ENCODE data around the gene TRIP10. TPM values are rescaled to one million over a fixed set of nuclear protein-coding genes. Genes with fewer than 3 reads are reported as not detected.

TRIP10 gene
- total and polyA plus RNA-seq, 10 of the 15 experiments (the other 5 are each of a cell fraction or from before 2014, with no cell fraction given): 0.79 to 54.5 (median 32.5) TPM

DNA sequence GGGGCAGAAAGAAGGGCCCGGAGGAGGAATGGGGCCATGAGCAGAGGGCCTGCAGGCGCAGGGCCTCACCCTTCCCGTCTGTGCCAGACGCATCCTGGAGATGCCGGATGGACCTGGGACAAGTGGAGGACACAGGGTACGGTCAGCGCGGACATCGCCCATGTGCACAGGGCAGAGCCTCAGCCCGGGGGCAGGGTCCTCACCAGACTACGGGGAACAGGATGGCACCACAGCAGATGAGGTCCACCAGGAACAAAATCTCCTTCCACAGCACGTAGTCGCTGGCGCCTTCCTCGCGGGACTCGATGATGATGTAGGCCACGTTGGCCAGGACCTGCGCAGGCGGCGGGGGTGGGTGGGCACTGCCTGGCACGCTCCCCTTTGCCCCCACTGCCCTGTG is 7.7 kb upstream of the TRIP10 start:
- H3K9me3 ChIP-seq (replicated peaks; ENCODE audit: control insufficient read depth, insufficient read depth, low read length): no peaks in the 10 kb centered on the region
- 92% methylated on average over 22 of the region's 22 CpGs for WGBS (ENCODE audit: insufficient coverage, insufficient replicate concordance, low lambda C conversion rate, missing lambda C conversion rate)
- H4K20me1 ChIP-seq (ENCODE audit: control insufficient read depth, insufficient read depth): no peaks in the 10 kb centered on the region
- POLR2A ChIA-PET: no interaction called here
- H3K27me3 ChIP-seq (replicated peaks in 1 of 2; ENCODE audit: control insufficient read depth in 2 of 2, insufficient read depth in 2 of 2, low read length in 1 of 2): no peaks in the 10 kb centered on the region
- intact Hi-C loops (cut with micrococcal nuclease; ENCODE audit: unreplicated experiment): no loop called here
- in situ Hi-C loops (cut with MboI): no loop called here
- no peak overlapping the region for H2AFZ ChIP-seq (ENCODE audit: control insufficient read depth, low read depth, low read length)
- CTCF ChIA-PET: no interaction called here
- no peaks in the 10 kb centered on the region; a peak in 2 of 4 replicates for H3K36me3 ChIP-seq (ENCODE audit: control insufficient read depth in 2 of 2, insufficient read depth in 2 of 2, low read length in 1 of 2)
- FAIRE-seq: no peak
- H3K4me2 ChIP-seq (ENCODE audit: control insufficient read depth, insufficient read depth): no peak overlapping the region
- no peak overlapping the region for H3K4me3 ChIP-seq
- no TSS peak for BruUV-seq (replicated peaks)
- TF ChIP-seq CHD1 (IDR thresholded peaks at IDR 0.05; ENCODE audit: low read depth, low read length) (no peak), NBN (IDR thresholded peaks at IDR 0.05) (no peak), STAT1 (conservative IDR thresholded peaks at IDR 0.05) (no peak), NR2F1 (conservative IDR thresholded peaks at IDR 0.05) (no peak), POLR2AphosphoS5 (IDR thresholded peaks at IDR 0.05; ENCODE audit: low read length) (no peak), SMAD5 (IDR thresholded peaks at IDR 0.05; ENCODE audit: low read depth) (no peak), SIN3A (IDR thresholded peaks at IDR 0.05; ENCODE audit: low read depth, low read length) (no peak)
- TF ChIP-seq, protein P1, sequence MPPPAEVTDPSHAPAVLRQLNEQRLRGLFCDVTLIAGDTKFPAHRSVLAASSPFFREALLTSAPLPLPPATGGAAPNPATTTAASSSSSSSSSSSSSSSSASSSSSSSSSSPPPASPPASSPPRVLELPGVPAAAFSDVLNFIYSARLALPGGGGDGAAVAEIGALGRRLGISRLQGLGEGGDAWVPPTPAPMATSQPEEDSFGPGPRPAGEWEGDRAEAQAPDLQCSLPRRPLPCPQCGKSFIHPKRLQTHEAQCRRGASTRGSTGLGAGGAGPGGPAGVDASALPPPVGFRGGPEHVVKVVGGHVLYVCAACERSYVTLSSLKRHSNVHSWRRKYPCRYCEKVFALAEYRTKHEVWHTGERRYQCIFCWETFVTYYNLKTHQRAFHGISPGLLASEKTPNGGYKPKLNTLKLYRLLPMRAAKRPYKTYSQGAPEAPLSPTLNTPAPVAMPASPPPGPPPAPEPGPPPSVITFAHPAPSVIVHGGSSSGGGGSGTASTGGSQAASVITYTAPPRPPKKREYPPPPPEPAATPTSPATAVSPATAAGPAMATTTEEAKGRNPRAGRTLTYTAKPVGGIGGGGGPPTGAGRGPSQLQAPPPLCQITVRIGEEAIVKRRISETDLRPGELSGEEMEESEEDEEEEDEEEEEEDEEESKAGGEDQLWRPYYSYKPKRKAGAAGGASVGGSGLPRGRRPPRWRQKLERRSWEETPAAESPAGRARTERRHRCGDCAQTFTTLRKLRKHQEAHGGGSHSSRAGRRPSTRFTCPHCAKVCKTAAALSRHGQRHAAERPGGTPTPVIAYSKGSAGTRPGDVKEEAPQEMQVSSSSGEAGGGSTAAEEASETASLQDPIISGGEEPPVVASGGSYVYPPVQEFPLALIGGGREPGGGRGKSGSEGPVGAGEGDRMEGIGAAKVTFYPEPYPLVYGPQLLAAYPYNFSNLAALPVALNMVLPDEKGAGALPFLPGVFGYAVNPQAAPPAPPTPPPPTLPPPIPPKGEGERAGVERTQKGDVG (CRISPR knock-in tag; IDR thresholded peaks at IDR 0.05): no peak
- TF ChIP-seq, protein P2, sequence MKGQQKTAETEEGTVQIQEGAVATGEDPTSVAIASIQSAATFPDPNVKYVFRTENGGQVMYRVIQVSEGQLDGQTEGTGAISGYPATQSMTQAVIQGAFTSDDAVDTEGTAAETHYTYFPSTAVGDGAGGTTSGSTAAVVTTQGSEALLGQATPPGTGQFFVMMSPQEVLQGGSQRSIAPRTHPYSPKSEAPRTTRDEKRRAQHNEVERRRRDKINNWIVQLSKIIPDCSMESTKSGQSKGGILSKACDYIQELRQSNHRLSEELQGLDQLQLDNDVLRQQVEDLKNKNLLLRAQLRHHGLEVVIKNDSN (IDR thresholded peaks at IDR 0.05; ENCODE audit: borderline replicate concordance, extremely low read length, insufficient read depth, low read depth, low read length): no peak
- TF ChIP-seq, protein P3, sequence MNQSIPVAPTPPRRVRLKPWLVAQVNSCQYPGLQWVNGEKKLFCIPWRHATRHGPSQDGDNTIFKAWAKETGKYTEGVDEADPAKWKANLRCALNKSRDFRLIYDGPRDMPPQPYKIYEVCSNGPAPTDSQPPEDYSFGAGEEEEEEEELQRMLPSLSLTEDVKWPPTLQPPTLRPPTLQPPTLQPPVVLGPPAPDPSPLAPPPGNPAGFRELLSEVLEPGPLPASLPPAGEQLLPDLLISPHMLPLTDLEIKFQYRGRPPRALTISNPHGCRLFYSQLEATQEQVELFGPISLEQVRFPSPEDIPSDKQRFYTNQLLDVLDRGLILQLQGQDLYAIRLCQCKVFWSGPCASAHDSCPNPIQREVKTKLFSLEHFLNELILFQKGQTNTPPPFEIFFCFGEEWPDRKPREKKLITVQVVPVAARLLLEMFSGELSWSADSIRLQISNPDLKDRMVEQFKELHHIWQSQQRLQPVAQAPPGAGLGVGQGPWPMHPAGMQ (IDR thresholded peaks at IDR 0.05; ENCODE audit: borderline replicate concordance): no peak
- TF ChIP-seq, protein P4, sequence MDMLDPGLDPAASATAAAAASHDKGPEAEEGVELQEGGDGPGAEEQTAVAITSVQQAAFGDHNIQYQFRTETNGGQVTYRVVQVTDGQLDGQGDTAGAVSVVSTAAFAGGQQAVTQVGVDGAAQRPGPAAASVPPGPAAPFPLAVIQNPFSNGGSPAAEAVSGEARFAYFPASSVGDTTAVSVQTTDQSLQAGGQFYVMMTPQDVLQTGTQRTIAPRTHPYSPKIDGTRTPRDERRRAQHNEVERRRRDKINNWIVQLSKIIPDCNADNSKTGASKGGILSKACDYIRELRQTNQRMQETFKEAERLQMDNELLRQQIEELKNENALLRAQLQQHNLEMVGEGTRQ (IDR thresholded peaks at IDR 0.05; ENCODE audit: borderline replicate concordance, low read depth, low read length): no peak
- no peak overlapping the region for H3K9ac ChIP-seq (ENCODE audit: control insufficient read depth, insufficient read depth, low read length)
- no peak for DNase-seq (ENCODE audit: low read depth, low spot score)
- ATAC-seq: no peak
- peaks cover 18% of the 10 kb centered on the region for H3K79me2 ChIP-seq (ENCODE audit: control insufficient read depth, insufficient read depth, low read length)
- no peak overlapping the region for H3K27ac ChIP-seq (ENCODE audit: control insufficient read depth, insufficient read depth)
- H3K4me1 ChIP-seq (ENCODE audit: control insufficient read depth, insufficient read depth, low read length): peaks cover 22% of the 10 kb centered on the region
- SMC1A ChIA-PET (ENCODE audit: uncharacterized antibody, unreplicated experiment): no interaction called here
- RAD21 ChIA-PET (ENCODE audit: unreplicated experiment): no interaction called here

All from GM12878 (cell line).